Neural progenitor cell (in vitro differentiated cells): ENCODE measurements around the gene URB1.

Source experiments
- CTCF ChIP-seq: fragments of 200-600 bp; sonication (generic); IDR thresholded peaks from 2 replicates; pipeline ENCODE4 v1.5.1; 2017; ENCODE audit warnings: antibody characterized with exemption, mild to moderate bottlenecking
- EZH2 ChIP-seq: fragments of 200-600 bp; sonication (generic); IDR thresholded peaks from 2 replicates; pipeline ENCODE4 v1.6.1; 2017; ENCODE audit warnings: antibody characterized with exemption, mild to moderate bottlenecking, moderate library complexity
- EZH2phosphoT487 ChIP-seq: fragments of 200-600 bp; sonication (generic); IDR thresholded peaks from 2 replicates; pipeline ENCODE4 v1.6.1; 2017; ENCODE audit warnings: antibody characterized with exemption

GRCh38 chr21:32322676-32323075 is 70.1 kb downstream of the URB1 start:
- no peak for TF ChIP-seq CTCF
- TF ChIP-seq EZH2phosphoT487 = no peak
- no peak for TF ChIP-seq EZH2
